GM12878 (cell line): Measurements from ENCODE around the gene SLC35F2.

Experiments
- CREB1 ChIP-seq: IDR thresholded peaks from 2 replicates; pipeline ENCODE4 v1.6.1; 2012; ENCODE audit warnings: low read depth, mild to moderate bottlenecking, inconsistent platforms
- FOXM1 ChIP-seq: IDR thresholded peaks from 2 replicates; pipeline ENCODE4 v1.6.1; 2012; ENCODE audit warnings: low read depth, mild to moderate bottlenecking, inconsistent platforms, low read length, moderate library complexity
- KDM1A ChIP-seq: fragments of 200-600 bp; sonication (generic); IDR thresholded peaks from 2 replicates; pipeline ENCODE4 v1.6.1; 2016; ENCODE audit warnings: borderline replicate concordance
- NR2C2 ChIP-seq: IDR thresholded peaks from 2 replicates; pipeline ENCODE4 v1.6.1; 2011; ENCODE audit warnings: borderline replicate concordance, low read depth; ENCODE audit not compliant: control insufficient read depth, insufficient read length
- POLR2A ChIP-seq: IDR thresholded peaks from 2 replicates; pipeline ENCODE4 v1.6.1; 2011; ENCODE audit warnings: low read depth, mild to moderate bottlenecking, low read length
- SMARCA5 ChIP-seq: fragments of 450-650 bp; IDR thresholded peaks from 2 replicates; pipeline ENCODE4 v1.6.1; 2017; ENCODE audit warnings: mild to moderate bottlenecking
- TAF1 ChIP-seq: IDR thresholded peaks from 2 replicates; pipeline ENCODE4 v1.6.1; 2011; ENCODE audit warnings: mild to moderate bottlenecking, low read depth, low read length, borderline replicate concordance
- TF ChIP-seq, protein P1 (sequence below): fragments of 150-350 bp; IDR thresholded peaks from 2 replicates; pipeline ENCODE4 v1.6.1; 2016; ENCODE audit warnings: low read depth, low read length
- TF ChIP-seq, protein P2 (sequence below), 3 experiments: IDR thresholded peaks in 2 of 3; conservative IDR thresholded peaks in 1 of 3; 2 replicates each; pipeline ENCODE4 v1.5.1; 2011; ENCODE audit warnings: low read depth in 3 of 3, low read length in 3 of 3, mild to moderate bottlenecking in 3 of 3, control low read depth in 2 of 3, moderate library complexity in 2 of 3, inconsistent platforms in 1 of 3, mixed read lengths in 1 of 3; ENCODE audit not compliant: control insufficient read depth in 2 of 3, insufficient read depth in 1 of 3; ENCODE audit errors: extremely low read depth in 1 of 3

DNA sequence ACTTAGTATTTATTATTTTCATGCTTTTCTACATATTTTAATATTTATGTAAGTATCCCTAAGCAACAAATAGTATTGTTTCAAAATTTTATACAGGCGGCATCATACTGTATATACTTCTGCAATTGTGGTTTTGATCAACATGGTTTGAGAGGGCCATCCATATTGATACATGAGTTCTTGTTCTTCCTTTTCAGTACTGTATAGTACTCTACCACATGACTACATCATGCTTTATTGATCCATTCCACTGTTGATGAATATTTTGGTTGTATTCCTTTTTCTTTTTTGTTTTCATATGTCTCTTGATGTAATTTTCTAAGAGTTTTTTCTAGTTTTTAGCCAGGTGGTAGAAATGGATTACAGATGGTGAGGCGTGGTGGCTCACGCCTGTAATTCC lies 40.1 kb downstream of the SLC35F2 start:
- TF ChIP-seq, protein P1, sequence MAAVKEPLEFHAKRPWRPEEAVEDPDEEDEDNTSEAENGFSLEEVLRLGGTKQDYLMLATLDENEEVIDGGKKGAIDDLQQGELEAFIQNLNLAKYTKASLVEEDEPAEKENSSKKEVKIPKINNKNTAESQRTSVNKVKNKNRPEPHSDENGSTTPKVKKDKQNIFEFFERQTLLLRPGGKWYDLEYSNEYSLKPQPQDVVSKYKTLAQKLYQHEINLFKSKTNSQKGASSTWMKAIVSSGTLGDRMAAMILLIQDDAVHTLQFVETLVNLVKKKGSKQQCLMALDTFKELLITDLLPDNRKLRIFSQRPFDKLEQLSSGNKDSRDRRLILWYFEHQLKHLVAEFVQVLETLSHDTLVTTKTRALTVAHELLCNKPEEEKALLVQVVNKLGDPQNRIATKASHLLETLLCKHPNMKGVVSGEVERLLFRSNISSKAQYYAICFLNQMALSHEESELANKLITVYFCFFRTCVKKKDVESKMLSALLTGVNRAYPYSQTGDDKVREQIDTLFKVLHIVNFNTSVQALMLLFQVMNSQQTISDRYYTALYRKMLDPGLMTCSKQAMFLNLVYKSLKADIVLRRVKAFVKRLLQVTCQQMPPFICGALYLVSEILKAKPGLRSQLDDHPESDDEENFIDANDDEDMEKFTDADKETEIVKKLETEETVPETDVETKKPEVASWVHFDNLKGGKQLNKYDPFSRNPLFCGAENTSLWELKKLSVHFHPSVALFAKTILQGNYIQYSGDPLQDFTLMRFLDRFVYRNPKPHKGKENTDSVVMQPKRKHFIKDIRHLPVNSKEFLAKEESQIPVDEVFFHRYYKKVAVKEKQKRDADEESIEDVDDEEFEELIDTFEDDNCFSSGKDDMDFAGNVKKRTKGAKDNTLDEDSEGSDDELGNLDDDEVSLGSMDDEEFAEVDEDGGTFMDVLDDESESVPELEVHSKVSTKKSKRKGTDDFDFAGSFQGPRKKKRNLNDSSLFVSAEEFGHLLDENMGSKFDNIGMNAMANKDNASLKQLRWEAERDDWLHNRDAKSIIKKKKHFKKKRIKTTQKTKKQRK, result no peak
- TF ChIP-seq SMARCA5, result no peak
- TF ChIP-seq NR2C2, result no peak
- no peak for TF ChIP-seq POLR2A
- TF ChIP-seq, protein P2, sequence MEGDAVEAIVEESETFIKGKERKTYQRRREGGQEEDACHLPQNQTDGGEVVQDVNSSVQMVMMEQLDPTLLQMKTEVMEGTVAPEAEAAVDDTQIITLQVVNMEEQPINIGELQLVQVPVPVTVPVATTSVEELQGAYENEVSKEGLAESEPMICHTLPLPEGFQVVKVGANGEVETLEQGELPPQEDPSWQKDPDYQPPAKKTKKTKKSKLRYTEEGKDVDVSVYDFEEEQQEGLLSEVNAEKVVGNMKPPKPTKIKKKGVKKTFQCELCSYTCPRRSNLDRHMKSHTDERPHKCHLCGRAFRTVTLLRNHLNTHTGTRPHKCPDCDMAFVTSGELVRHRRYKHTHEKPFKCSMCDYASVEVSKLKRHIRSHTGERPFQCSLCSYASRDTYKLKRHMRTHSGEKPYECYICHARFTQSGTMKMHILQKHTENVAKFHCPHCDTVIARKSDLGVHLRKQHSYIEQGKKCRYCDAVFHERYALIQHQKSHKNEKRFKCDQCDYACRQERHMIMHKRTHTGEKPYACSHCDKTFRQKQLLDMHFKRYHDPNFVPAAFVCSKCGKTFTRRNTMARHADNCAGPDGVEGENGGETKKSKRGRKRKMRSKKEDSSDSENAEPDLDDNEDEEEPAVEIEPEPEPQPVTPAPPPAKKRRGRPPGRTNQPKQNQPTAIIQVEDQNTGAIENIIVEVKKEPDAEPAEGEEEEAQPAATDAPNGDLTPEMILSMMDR (IDR thresholded peaks at IDR 0.05 in 2 of 3, conservative IDR thresholded peaks at IDR 0.05 in 1 of 3; ENCODE audit: control insufficient read depth in 2 of 3, extremely low read depth in 1 of 3, insufficient read depth in 1 of 3, low read depth in 3 of 3, low read length in 3 of 3), result no peak
- TF ChIP-seq KDM1A, result no peak
- no peak for TF ChIP-seq CREB1
- TF ChIP-seq TAF1, result no peak
- TF ChIP-seq FOXM1, result no peak
